HL-60 (cell line): ENCODE measurements around the gene PAQR8.

Experiments used
- POLR2AphosphoS5 ChIP-seq: IDR thresholded peaks from 2 replicates; pipeline ENCODE4 v1.6.1; 2012; ENCODE audit warnings: low read depth
- TF ChIP-seq, protein P1 (sequence below): IDR thresholded peaks from one replicate; pipeline ENCODE4 v1.5.1; 2011; ENCODE audit warnings: low read length, control low read depth, inconsistent platforms; ENCODE audit not compliant: insufficient read depth

DNA sequence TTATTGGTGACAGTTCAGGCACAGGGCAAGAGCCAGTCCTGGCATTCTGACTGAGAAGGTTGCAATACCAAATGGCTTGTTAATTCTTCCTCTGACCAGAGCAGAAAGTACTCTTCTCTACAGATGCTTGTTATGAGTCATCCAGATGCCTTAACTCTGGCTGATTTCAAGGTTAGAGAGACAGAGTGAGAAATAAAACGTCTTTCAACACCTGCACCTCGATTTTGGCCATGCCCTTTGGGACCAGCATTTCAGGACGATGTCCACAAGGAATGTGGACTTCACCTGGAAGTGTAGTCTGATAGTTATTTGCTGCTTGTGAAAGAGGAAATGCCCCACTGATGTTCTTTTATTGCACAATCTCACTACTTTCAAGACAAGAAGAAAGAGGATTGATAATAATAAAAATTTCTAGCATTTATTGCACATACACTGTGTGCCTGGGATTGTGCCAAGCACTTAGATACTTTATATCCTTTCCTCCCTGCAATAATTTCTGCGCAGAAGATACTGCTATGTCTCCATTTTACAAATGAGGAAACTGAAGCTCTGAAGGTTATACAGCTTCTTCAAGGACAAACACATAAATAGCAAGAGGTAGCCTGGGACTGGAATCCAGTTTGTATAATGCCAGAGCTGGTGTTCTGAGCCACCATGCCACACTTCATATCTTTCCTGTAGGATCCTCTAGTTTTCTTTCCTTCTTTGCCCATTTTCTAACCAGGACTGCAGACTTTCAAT, 43.9 kb upstream of the PAQR8 start:
- TF ChIP-seq, protein P1, sequence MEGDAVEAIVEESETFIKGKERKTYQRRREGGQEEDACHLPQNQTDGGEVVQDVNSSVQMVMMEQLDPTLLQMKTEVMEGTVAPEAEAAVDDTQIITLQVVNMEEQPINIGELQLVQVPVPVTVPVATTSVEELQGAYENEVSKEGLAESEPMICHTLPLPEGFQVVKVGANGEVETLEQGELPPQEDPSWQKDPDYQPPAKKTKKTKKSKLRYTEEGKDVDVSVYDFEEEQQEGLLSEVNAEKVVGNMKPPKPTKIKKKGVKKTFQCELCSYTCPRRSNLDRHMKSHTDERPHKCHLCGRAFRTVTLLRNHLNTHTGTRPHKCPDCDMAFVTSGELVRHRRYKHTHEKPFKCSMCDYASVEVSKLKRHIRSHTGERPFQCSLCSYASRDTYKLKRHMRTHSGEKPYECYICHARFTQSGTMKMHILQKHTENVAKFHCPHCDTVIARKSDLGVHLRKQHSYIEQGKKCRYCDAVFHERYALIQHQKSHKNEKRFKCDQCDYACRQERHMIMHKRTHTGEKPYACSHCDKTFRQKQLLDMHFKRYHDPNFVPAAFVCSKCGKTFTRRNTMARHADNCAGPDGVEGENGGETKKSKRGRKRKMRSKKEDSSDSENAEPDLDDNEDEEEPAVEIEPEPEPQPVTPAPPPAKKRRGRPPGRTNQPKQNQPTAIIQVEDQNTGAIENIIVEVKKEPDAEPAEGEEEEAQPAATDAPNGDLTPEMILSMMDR: no peak
- TF ChIP-seq POLR2AphosphoS5: no peak
